ENCODE results near the gene ATG2A. TPM values are rescaled to one million over a fixed set of nuclear protein-coding genes. Genes with fewer than 3 reads are reported as not detected.

ATG2A gene
- total and polyA plus RNA-seq, 10 of the 15 experiments (the other 5 are each of a cell fraction or from before 2014, with no cell fraction given): 0.08 to 19.0 (median 4.6) TPM

DNA sequence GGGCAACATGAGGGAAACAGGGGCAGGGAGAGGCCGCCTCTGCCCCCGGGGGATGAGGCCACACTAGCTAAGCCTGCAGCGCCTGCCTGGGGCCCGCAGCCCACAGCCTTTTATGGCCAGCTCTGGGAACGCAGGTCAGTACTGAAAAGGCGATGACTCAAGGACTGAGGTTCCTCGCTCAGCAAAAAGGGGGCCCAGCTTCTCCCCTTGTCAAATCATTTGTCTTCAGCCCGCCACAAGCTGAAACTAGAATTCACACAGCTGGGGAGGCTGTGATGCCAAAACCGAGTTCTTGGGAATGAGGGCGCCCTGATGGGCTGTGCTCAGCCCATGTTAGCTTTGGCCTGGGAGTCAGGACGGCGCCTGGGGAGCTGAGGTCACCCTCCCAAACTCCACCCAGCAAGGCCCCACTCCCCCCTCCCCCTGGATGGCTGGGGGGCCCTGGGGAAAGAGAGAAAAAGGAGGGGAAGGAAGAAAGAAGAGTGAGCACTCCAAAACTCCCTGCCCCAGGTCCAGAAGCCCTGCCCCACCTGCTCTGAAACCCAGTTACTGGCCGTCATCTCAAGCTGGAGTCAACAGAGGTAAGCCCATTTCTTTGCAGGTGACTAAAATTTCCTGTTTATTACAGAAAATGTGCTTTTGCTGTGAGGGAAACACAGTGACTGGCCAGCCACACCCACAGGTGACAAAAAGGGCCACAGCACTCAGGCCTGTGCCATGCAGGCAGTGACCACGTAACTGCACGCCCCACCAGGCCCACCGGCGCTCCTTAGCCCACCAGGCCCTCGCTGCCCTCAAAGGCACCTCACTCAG, 52.3 kb downstream of the ATG2A start (continued):
- no peak for TF ChIP-seq CHD4 (IDR thresholded peaks at IDR 0.05)
- TF ChIP-seq SUPT20H (IDR thresholded peaks at IDR 0.05; ENCODE audit: borderline replicate concordance, control insufficient read depth, low read depth, low read length): no peak
- no peak for TF ChIP-seq MEF2A (IDR thresholded peaks at IDR 0.05; ENCODE audit: insufficient read depth, low read depth, low read length)
- TF ChIP-seq PAX8 (IDR thresholded peaks at IDR 0.05): no peak
- no peak for TF ChIP-seq CREB1 (IDR thresholded peaks at IDR 0.05; ENCODE audit: low read depth)
- TF ChIP-seq, protein P1, sequence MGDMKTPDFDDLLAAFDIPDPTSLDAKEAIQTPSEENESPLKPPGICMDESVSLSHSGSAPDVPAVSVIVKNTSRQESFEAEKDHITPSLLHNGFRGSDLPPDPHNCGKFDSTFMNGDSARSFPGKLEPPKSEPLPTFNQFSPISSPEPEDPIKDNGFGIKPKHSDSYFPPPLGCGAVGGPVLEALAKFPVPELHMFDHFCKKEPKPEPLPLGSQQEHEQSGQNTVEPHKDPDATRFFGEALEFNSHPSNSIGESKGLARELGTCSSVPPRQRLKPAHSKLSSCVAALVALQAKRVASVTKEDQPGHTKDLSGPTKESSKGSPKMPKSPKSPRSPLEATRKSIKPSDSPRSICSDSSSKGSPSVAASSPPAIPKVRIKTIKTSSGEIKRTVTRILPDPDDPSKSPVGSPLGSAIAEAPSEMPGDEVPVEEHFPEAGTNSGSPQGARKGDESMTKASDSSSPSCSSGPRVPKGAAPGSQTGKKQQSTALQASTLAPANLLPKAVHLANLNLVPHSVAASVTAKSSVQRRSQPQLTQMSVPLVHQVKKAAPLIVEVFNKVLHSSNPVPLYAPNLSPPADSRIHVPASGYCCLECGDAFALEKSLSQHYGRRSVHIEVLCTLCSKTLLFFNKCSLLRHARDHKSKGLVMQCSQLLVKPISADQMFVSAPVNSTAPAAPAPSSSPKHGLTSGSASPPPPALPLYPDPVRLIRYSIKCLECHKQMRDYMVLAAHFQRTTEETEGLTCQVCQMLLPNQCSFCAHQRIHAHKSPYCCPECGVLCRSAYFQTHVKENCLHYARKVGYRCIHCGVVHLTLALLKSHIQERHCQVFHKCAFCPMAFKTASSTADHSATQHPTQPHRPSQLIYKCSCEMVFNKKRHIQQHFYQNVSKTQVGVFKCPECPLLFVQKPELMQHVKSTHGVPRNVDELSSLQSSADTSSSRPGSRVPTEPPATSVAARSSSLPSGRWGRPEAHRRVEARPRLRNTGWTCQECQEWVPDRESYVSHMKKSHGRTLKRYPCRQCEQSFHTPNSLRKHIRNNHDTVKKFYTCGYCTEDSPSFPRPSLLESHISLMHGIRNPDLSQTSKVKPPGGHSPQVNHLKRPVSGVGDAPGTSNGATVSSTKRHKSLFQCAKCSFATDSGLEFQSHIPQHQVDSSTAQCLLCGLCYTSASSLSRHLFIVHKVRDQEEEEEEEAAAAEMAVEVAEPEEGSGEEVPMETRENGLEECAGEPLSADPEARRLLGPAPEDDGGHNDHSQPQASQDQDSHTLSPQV (IDR thresholded peaks at IDR 0.05): no peak
- no peak for TF ChIP-seq ESRRA (IDR thresholded peaks at IDR 0.05; ENCODE audit: low read length)
- no peak for TF ChIP-seq WRNIP1 (IDR thresholded peaks at IDR 0.05; ENCODE audit: borderline replicate concordance, low read depth, low read length)
- no peak for TF ChIP-seq ZNF24 (IDR thresholded peaks at IDR 0.05)
- TF ChIP-seq ETV6 (conservative IDR thresholded peaks at IDR 0.05 in 1 of 2, IDR thresholded peaks at IDR 0.05 in 1 of 2; ENCODE audit: borderline replicate concordance in 1 of 2, low read depth in 1 of 2): peak in 1 of 2 experiments; percentile 57; a peak in 1 of 4 replicates
- no peak for TF ChIP-seq RBBP5 (conservative IDR thresholded peaks at IDR 0.05)
- TF ChIP-seq, protein P2, sequence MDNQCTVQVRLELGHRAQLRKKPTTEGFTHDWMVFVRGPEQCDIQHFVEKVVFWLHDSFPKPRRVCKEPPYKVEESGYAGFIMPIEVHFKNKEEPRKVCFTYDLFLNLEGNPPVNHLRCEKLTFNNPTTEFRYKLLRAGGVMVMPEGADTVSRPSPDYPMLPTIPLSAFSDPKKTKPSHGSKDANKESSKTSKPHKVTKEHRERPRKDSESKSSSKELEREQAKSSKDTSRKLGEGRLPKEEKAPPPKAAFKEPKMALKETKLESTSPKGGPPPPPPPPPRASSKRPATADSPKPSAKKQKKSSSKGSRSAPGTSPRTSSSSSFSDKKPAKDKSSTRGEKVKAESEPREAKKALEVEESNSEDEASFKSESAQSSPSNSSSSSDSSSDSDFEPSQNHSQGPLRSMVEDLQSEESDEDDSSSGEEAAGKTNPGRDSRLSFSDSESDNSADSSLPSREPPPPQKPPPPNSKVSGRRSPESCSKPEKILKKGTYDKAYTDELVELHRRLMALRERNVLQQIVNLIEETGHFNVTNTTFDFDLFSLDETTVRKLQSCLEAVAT (IDR thresholded peaks at IDR 0.05): no peak
- TF ChIP-seq MYC (IDR thresholded peaks at IDR 0.05; ENCODE audit: insufficient read depth, insufficient read length, insufficient replicate concordance, low read length, severe bottlenecking): no peak
- TF ChIP-seq RCOR1 (conservative IDR thresholded peaks at IDR 0.05; ENCODE audit: low read depth, low read length): 0 out of 2 replicates have a peak, but pooled peaks have one; percentile 71
- no peak for TF ChIP-seq NR2C1 (IDR thresholded peaks at IDR 0.05)
- TF ChIP-seq, protein P3, sequence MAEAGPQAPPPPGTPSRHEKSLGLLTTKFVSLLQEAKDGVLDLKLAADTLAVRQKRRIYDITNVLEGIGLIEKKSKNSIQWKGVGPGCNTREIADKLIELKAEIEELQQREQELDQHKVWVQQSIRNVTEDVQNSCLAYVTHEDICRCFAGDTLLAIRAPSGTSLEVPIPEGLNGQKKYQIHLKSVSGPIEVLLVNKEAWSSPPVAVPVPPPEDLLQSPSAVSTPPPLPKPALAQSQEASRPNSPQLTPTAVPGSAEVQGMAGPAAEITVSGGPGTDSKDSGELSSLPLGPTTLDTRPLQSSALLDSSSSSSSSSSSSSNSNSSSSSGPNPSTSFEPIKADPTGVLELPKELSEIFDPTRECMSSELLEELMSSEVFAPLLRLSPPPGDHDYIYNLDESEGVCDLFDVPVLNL (IDR thresholded peaks at IDR 0.05; ENCODE audit: low read depth, low read length): no peak
- TF ChIP-seq SRF (IDR thresholded peaks at IDR 0.05; ENCODE audit: low read depth in 2 of 2, low read length in 2 of 2): peak; percentile 72 to 97
- TF ChIP-seq, protein P4, sequence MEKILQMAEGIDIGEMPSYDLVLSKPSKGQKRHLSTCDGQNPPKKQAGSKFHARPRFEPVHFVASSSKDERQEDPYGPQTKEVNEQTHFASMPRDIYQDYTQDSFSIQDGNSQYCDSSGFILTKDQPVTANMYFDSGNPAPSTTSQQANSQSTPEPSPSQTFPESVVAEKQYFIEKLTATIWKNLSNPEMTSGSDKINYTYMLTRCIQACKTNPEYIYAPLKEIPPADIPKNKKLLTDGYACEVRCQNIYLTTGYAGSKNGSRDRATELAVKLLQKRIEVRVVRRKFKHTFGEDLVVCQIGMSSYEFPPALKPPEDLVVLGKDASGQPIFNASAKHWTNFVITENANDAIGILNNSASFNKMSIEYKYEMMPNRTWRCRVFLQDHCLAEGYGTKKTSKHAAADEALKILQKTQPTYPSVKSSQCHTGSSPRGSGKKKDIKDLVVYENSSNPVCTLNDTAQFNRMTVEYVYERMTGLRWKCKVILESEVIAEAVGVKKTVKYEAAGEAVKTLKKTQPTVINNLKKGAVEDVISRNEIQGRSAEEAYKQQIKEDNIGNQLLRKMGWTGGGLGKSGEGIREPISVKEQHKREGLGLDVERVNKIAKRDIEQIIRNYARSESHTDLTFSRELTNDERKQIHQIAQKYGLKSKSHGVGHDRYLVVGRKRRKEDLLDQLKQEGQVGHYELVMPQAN (conservative IDR thresholded peaks at IDR 0.05): no peak
- TF ChIP-seq RUNX3 (IDR thresholded peaks at IDR 0.05; ENCODE audit: low read length): no peak
